Fibroblast of villous mesenchyme (primary cell): ENCODE measurements around the gene FBLN2. TPM values are rescaled to one million over a fixed set of nuclear protein-coding genes. Genes with fewer than 3 reads are reported as not detected.

ENCODE experiments used
- DNase-seq: peaks from one replicate; pipeline ENCODE4 v3.0.0-alpha.2; 2010; ENCODE audit warnings: low read depth
- H3K4me3 ChIP-seq: 2 replicates; pipeline ENCODE4 v1.5.1; 2011; ENCODE audit warnings: low read depth, mild to moderate bottlenecking, low read length
- total RNA-seq: library from RNA; depleted of rRNA; stranded (reverse); fragments of >200 nt; gene quantifications from 2 replicates; pipeline ENCODE4 v1.2.3, GENCODE V29; 2012
- TF ChIP-seq, protein P1 (sequence below): IDR thresholded peaks from 2 replicates; pipeline ENCODE4 v1.5.1; 2012; ENCODE audit warnings: low read depth, mild to moderate bottlenecking, low read length; ENCODE audit not compliant: insufficient read depth

Gene FBLN2
- total RNA-seq, 1 donor = 30.2 TPM

DNA sequence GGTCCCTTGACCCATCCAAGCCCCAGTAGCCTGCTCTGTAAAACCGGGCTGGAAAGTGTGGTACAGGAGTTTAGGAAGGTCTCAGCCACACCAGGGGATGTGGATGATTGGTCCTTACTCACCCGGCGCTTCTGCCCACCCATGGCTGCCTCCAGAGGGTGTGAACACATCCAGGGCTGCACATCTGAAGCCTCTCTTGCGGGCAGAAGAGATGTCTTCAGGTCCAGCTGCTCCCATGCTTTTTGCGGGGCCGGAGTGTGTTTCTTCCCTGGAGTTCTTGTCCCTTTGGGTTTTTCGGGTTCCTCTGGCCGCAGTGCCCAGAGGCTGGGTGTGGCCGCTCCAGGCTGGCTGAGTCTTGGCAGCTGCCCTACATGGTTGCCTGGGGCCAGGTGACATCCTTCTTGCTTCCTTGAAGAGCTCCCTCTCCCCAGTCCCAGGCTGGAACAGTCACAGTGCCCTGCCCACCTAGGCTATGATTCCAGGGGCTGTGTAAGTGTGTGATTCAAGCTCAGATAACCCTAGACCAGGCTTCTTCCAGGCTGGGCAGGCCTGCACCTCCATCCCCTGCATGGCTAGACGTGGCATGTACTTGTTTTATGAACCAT is 34.9 kb upstream of the FBLN2 start:
- TF ChIP-seq, protein P1, sequence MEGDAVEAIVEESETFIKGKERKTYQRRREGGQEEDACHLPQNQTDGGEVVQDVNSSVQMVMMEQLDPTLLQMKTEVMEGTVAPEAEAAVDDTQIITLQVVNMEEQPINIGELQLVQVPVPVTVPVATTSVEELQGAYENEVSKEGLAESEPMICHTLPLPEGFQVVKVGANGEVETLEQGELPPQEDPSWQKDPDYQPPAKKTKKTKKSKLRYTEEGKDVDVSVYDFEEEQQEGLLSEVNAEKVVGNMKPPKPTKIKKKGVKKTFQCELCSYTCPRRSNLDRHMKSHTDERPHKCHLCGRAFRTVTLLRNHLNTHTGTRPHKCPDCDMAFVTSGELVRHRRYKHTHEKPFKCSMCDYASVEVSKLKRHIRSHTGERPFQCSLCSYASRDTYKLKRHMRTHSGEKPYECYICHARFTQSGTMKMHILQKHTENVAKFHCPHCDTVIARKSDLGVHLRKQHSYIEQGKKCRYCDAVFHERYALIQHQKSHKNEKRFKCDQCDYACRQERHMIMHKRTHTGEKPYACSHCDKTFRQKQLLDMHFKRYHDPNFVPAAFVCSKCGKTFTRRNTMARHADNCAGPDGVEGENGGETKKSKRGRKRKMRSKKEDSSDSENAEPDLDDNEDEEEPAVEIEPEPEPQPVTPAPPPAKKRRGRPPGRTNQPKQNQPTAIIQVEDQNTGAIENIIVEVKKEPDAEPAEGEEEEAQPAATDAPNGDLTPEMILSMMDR = no peak
- no peak overlapping the region for H3K4me3 ChIP-seq
- no peak for DNase-seq

DNA sequence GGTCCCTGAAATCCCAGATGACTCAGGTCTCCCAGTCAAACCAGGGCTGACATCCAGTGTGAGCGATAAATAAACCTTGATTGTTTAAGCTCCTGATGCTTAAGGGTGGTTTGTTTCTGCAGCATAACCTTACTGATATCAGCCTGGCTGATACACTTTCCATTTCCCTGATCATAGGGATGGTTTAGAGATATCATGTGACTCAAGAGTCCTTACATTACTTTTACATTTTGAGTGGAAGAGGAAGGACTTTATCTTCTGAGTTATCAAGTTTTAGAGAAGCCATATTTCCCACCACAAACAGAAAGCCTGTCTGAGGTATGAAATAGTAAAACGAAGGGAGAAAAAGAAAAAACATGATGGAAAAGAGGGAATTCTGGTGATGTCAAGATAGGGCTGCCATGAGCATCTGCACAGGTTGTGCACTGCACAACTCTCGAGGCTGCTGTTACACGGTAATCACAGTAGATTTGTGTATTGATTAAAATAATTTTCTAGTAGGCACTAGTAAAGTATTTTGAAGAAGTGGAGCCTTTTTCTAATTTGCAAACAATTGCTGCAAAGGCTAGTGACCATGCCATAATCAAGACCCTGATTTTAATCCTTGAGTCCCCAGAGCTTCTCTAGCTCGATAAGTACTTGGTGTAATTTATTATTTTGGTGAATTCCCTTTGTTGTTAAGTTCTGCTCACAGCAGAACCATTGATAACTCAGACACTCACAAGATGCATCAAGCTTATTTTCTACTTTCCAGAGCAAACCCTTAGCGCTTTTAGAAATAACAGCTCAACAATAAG is 34.1 kb upstream of the FBLN2 start:
- TF ChIP-seq, protein P1 = no peak
- no peak for DNase-seq
- no peak overlapping the region for H3K4me3 ChIP-seq

DNA sequence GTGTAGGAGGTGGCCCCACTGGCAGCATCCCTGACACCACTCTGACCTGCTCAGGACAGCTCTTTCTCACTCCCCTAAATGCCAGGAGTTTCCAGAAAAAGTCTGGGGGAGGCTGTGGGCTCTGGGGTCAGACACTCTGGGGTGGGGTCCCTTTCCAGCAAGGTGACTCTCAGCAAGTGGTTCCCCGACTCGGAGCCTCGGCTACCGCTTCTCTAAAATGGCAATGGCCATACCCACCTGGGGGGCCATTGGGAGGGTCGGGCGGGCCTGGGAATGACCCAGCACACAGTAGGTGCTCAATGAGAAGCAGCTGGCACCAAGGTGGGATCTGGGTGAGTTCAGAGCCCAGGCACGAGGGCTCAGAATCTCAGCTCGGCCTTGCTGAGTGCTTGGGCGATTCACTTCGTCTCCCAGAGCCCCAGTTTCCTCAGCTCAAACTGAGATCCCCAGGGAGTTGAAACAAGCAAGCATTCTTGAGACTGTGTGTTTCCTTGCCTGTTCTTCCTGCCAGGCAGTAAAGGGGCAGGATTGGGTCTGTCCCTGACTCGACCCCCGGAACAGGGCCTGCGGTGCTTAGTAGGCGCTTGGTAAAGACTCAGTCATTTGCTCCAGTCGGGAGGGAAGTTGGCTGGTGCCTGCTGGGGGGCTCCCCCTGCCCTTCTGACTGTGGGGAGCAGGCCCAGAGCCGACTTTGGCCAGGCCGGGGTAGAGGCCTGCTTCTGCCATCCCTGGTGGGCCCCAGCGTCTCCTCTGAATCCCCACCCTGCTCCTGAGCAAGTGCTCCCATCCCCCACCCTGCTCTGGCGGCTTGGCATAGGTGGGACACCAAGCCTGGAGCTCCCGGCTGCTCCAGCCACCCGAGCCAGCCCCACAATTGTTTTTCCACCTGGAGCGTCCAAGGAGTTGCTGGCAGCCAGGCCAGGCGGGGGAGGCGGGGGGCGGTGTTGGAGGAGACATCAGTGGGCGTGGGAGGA is 32.9 kb upstream of the FBLN2 start:
- no peak overlapping the region for H3K4me3 ChIP-seq
- TF ChIP-seq, protein P1 = no peak
- DNase-seq = no peak

GRCh38 chr3:13516760-13517135 is 32.2 kb upstream of the FBLN2 start:
- no peak for DNase-seq
- no peak overlapping the region for H3K4me3 ChIP-seq
- TF ChIP-seq, protein P1 = no peak

DNA sequence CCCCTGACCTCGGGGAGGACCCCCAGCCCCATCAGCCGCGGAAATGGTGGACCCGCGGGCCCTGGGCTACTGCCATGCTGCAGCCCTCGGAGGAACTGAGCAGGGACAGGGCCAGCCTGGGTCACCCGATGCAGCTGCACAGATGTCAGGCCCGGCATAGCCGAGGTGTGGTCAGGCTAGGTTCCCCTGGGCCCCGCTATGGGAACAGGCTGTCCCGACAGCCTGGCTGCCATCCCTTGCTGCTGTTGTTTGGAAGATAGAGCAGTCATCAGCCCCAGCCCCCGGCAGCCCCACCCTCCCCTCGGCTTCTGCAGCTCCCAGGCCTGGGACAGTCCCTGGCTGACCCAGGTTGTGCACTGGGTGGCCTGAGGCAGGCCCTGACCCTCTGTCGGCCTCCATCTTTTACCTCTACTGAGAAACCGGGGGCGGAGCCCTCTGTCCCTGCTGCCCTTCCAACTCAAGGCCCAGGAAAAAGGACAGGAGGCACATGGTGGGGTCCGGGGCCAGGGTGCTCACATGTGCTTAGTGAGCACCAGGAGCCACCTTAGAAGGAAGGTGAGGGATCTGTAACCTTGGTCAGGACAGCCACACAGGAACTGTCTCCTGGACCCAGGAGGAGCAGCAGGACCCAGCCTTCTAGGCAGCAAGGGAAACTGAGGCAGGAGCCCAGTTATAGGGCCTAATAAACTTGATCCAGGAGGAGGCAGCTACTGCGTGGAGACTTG is 31.5 kb upstream of the FBLN2 start:
- TF ChIP-seq, protein P1 = no peak
- no peak overlapping the region for H3K4me3 ChIP-seq
- DNase-seq = no peak

DNA sequence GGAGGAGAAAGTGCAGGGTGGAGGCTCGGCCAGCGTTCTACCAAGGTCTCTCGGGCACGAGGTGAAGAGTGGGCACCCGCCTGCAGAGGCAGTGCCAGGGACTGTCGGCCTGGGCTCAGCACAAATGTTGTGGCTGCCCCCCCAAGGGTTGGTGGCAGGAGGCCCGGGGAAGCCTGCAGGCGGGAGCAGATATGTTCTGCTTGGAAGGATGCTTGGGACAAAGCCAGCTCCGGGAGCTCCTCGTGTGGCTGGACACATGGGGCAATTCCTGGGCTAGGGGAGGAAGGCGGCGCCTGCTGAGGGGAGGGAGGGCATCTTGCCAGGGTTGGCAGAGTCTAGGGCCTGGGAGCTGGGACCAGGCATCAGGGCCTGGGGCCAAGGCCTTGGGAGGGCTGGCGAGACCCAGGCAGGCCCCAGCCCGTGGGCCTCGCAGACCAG is 30.4 kb upstream of the FBLN2 start:
- no peak overlapping the region for H3K4me3 ChIP-seq
- TF ChIP-seq, protein P1 = no peak
- DNase-seq = no peak
